ENCODE measurements around the gene PLTP. TPM values are rescaled to one million over a fixed set of nuclear protein-coding genes. Genes with fewer than 3 reads are reported as not detected.
A peak's percentile ranks its signal among the peaks of the same experiment; 100 is the strongest.
"Not testable (repeated sequence)": the region's sequence is repeated elsewhere in the genome, so short reads cannot be mapped to it uniquely, and the experiment has no call there.

PLTP gene
- total RNA-seq, 3 donors from 2014 or later, result 3.1 to 4.2 (median 3.3) TPM

DNA sequence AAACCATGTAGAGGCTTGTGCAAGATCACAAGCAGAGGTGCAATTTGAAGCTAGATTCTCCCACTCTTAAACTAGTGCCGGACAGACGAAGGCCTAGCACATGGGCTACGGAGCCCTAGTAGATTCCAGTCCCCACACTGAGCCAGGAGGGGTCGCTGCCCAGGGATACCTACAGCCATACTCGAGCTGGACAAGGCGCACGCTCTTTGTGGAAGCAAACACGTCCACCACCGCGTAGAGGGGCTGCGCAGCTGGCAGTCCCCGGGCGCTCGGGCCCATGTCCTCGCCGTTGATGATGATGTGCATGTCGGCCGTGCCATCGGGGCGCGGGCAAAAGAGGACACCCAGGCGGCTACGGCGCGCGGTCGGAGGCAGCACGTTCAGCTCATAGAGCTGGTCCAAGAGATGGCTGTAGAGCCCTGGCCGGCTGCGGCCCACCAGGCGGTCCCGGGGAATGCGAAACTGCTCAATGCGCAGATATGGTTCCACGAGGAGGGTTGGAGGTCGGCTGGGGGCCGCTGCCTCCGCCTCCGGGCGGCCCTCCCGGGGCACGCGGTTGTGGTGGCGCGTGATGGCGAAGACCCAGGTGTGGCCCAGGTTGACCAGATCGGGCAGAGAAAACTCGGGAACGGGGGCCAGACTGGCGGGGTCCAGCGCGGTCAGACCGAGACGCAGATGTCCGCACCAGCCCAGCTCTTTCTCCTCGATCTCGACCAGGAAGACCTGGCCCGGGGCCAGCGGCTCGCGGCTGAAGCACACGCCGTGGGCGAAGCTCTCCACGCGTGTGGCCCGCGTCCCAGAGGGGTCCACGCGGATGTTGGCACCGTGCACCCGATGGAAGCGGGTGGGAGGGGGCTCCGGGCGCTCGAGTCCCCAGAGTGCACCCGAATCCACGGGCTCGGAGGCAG lies 21.6 kb downstream of the PLTP start:
- peak; percentile 19 for ATAC-seq
- Mint-ChIP-seq H3K9me3 (no peaks in the 10 kb centered on the region), H3K4me1 (ENCODE audit: low read depth) (peaks cover 41% of the 10 kb centered on the region), H3K4me3 (peak overlapping the region; percentile 89), H3K36me3 (ENCODE audit: insufficient read depth) (peaks cover 8% of the 10 kb centered on the region), H3K27me3 (ENCODE audit: low read depth) (no peaks in the 10 kb centered on the region)
- peak; percentile 37 for DNase-seq

DNA sequence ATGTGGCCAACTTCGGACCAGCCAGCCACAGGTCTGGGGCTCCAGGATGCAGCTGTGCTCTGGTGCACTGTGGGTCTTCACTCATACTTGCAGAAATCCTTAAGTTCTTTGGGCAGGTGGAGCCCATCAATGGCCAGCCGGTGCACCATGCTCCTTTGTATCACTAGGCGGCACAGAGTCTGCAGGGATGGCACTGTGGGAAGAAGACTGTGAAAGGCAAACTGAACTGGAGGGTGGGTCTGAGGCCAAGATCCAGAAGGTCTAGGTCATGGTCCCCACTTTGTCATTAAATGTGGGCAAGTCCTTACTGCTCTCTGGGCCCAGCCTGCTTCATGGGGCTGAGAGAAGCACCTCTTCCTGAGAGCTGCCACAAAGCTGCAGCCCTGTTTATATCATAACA lies 23.3 kb downstream of the PLTP start:
- ATAC-seq, result no peak
- no peaks in the 10 kb centered on the region for H3K9me3 Mint-ChIP-seq
- no peaks in the 10 kb centered on the region for H3K27me3 Mint-ChIP-seq (ENCODE audit: low read depth)
- no peak overlapping the region for H3K4me3 Mint-ChIP-seq
- H3K36me3 Mint-ChIP-seq (ENCODE audit: insufficient read depth), result peaks cover 4% of the 10 kb centered on the region
- peaks cover 46% of the 10 kb centered on the region for H3K4me1 Mint-ChIP-seq (ENCODE audit: low read depth)
- DNase-seq, result no peak

DNA sequence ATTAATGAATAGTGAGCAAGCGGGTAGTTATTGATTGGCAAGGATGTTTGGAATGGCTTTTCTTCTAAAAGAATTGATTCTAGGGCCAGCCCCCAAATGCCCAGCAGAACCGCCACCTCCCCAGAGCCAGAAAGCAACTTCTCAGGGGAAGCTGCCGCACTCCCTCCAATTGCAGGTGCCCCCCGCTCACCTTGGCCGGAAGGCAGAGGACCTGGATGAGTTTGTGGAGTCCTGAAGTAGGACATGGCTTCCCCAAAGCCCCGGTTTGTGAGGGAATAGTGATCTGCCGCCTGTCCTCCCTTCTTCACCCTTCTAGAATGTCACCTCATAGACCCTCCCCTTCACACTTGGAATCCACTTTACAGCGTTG lies 24.6 kb downstream of the PLTP start, which contains the start of gene SPATA25:
Gene SPATA25 (minus strand): TSS at position 277 of the 370 bp plus-strand sequence. CDS start 32 bp downstream, at position 245.
- Mint-ChIP-seq H3K4me1 (ENCODE audit: low read depth) (peaks cover 46% of the 10 kb centered on the region), H3K27me3 (ENCODE audit: low read depth) (no peaks in the 10 kb centered on the region), H3K9me3 (no peaks in the 10 kb centered on the region), H3K36me3 (ENCODE audit: insufficient read depth) (peaks cover 15% of the 10 kb centered on the region), H3K4me3 (no peak within 1 kb of the TSS)
- no peak for ATAC-seq
- no peak for DNase-seq

DNA sequence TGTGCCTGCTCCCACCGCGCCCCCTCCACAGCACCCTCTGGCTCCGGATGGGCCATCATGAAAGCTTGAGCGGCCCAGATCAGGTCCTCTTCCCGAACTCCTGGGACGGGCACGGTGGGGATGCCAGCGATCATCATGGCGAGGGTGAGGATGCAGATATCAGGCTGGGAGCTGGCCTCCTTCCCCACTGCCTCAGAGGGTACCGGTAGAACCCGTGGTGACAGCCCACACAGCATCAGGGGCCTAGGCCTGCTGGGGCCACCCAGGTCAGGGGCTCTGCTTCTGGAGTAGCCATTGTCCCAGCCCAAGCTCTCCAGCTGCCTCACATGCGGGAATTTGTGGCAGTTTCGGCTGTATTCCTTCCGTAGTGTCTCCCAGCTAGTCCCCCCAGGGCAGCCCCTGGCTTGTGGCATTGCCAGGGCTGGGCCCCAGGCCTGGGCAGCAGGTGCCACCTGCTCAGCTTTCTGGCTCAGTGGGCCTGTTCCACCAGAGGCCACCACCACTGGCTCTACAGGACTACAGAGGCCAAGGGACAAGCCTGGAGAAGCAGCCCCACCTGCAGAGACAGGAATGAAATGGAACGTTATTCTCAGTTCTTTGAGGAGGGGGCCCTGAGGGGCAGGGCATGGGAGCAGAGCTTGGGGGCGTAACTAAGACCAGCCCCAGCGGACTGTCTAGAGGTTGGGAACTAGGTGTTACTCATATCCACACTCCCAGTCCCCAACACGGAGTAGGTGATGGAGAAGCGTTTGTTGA lies 25.2 kb downstream of the PLTP start:
- DNase-seq (no peak), ATAC-seq (no peak)
- Mint-ChIP-seq H3K36me3 (ENCODE audit: insufficient read depth) (peaks cover 15% of the 10 kb centered on the region), H3K9me3 (no peaks in the 10 kb centered on the region), H3K4me1 (ENCODE audit: low read depth) (peaks cover 46% of the 10 kb centered on the region), H3K4me3 (no peak overlapping the region), H3K27me3 (ENCODE audit: low read depth) (no peaks in the 10 kb centered on the region)

DNA sequence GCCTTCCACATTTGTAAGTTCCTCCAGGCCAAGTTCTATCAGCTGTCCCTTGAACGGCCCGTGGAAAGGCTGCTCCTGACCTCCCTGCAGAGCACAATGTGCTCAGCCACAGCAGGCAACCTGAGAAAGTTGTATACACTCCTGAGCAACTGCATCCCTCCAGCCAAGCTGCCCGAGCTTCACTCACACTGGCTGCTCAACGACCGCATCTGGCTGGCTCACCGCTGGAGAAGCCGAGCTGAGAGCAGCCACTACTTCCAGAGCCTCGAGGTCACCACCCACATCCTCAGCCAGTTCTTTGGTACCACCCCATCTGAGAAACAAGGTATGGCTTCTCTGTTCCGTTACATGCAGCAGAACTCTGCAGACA lies 28.9 kb downstream of the PLTP start:
- Mint-ChIP-seq H3K4me3 (peak overlapping the region; percentile 56), H3K9me3 (no peaks in the 10 kb centered on the region), H3K36me3 (ENCODE audit: insufficient read depth) (peaks cover 16% of the 10 kb centered on the region), H3K27me3 (ENCODE audit: low read depth) (no peaks in the 10 kb centered on the region), H3K4me1 (ENCODE audit: low read depth) (peaks cover 44% of the 10 kb centered on the region)
- ATAC-seq (no peak), DNase-seq (no peak)

GRCh38 chr20:45882469-45883099 lies 29.4 kb downstream of the PLTP start:
- H3K9me3 Mint-ChIP-seq, result no peaks in the 10 kb centered on the region
- peak overlapping the region; percentile 56 for H3K4me3 Mint-ChIP-seq
- DNase-seq, result no peak
- peaks cover 44% of the 10 kb centered on the region for H3K4me1 Mint-ChIP-seq (ENCODE audit: low read depth)
- no peak for ATAC-seq
- H3K27me3 Mint-ChIP-seq (ENCODE audit: low read depth), result no peaks in the 10 kb centered on the region
- H3K36me3 Mint-ChIP-seq (ENCODE audit: insufficient read depth), result peaks cover 16% of the 10 kb centered on the region

GRCh38 chr20:45880988-45881788 lies 30.8 kb downstream of the PLTP start, which contains the start of gene ZSWIM1:
ZSWIM1 (plus strand) TSS chr20:45881227; CDS start chr20:45882593, 1,366 bp downstream.
- Mint-ChIP-seq H3K36me3 (ENCODE audit: insufficient read depth) (peaks cover 19% of the 10 kb centered on the region), H3K27me3 (ENCODE audit: low read depth) (no peaks in the 10 kb centered on the region), H3K4me3 (peak within 1 kb of the TSS; percentile 89), H3K4me1 (ENCODE audit: low read depth) (peaks cover 40% of the 10 kb centered on the region), H3K9me3 (no peaks in the 10 kb centered on the region)
- DNase-seq (peak; percentile 98), ATAC-seq (peak; percentile 99)

GRCh38 chr20:45878076-45878761 lies 33.7 kb downstream of the PLTP start:
- ATAC-seq, result no peak
- H3K36me3 Mint-ChIP-seq (ENCODE audit: insufficient read depth), result peaks cover 13% of the 10 kb centered on the region
- H3K4me3 Mint-ChIP-seq, result no peak overlapping the region
- no peaks in the 10 kb centered on the region for H3K27me3 Mint-ChIP-seq (ENCODE audit: low read depth)
- H3K9me3 Mint-ChIP-seq, result no peaks in the 10 kb centered on the region
- H3K4me1 Mint-ChIP-seq (ENCODE audit: low read depth), result peaks cover 22% of the 10 kb centered on the region
- no peak for DNase-seq

DNA sequence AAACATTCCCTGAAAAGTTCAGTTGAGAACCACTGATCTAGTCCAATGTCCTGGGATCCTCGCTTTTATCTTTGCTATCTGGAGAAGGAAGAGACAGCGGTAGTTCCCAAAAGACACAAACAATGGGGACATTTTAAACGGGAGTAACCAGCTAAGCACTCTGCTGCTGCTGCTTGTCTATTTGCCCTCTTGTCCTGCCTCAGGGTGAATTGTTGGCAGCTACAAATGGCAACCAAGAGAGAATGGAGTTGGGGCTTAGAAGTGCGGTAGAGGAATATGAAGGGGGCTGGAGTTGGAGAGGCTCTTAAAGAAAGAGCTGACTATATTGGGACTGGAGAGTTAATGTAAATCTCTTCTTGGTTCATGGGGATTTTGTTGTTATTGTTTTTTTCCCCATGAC lies 37.4 kb downstream of the PLTP start:
- H3K4me1 Mint-ChIP-seq (ENCODE audit: low read depth), result no peaks in the 10 kb centered on the region
- H3K36me3 Mint-ChIP-seq (ENCODE audit: insufficient read depth), result peaks cover 6% of the 10 kb centered on the region
- no peaks in the 10 kb centered on the region for H3K27me3 Mint-ChIP-seq (ENCODE audit: low read depth)
- H3K4me3 Mint-ChIP-seq, result no peak overlapping the region
- no peak for DNase-seq
- H3K9me3 Mint-ChIP-seq, result no peaks in the 10 kb centered on the region
- no peak for ATAC-seq

GRCh38 chr20:45874104-45874481 lies 37.9 kb downstream of the PLTP start:
- not testable (repeated sequence) for H3K4me3 Mint-ChIP-seq; H3K9me3 Mint-ChIP-seq; H3K36me3 Mint-ChIP-seq (ENCODE audit: insufficient read depth); ATAC-seq; H3K4me1 Mint-ChIP-seq (ENCODE audit: low read depth); DNase-seq; H3K27me3 Mint-ChIP-seq (ENCODE audit: low read depth)

- no peak overlapping the region for H3K4me3 Mint-ChIP-seq
- no peaks in the 10 kb centered on the region for H3K27me3 Mint-ChIP-seq (ENCODE audit: low read depth)
- no peaks in the 10 kb centered on the region for H3K9me3 Mint-ChIP-seq
- peaks cover 6% of the 10 kb centered on the region for H3K36me3 Mint-ChIP-seq (ENCODE audit: insufficient read depth)
- ATAC-seq (no peak), DNase-seq (no peak)
- H3K4me1 Mint-ChIP-seq (ENCODE audit: low read depth), result no peaks in the 10 kb centered on the region
These were observed 38.4 kb downstream of the PLTP start for GRCh38 chr20:45873409-45874103.

GRCh38 chr20:45872626-45873025 lies 39.3 kb downstream of the PLTP start:
- no peak for DNase-seq
- Mint-ChIP-seq H3K9me3 (no peaks in the 10 kb centered on the region), H3K27me3 (ENCODE audit: low read depth) (no peaks in the 10 kb centered on the region), H3K36me3 (ENCODE audit: insufficient read depth) (peaks cover 6% of the 10 kb centered on the region), H3K4me1 (ENCODE audit: low read depth) (no peaks in the 10 kb centered on the region), H3K4me3 (no peak overlapping the region)
- ATAC-seq, result no peak

- no peaks in the 10 kb centered on the region for H3K9me3 Mint-ChIP-seq
- no peak for DNase-seq
- no peak overlapping the region for H3K4me3 Mint-ChIP-seq
- no peak for ATAC-seq
- H3K4me1 Mint-ChIP-seq (ENCODE audit: low read depth), result no peaks in the 10 kb centered on the region
- peaks cover 2% of the 10 kb centered on the region for H3K36me3 Mint-ChIP-seq (ENCODE audit: insufficient read depth)
- H3K27me3 Mint-ChIP-seq (ENCODE audit: low read depth), result no peaks in the 10 kb centered on the region
These were observed 44.2 kb downstream of the PLTP start for GRCh38 chr20:45867819-45868176.
